Measurements from ENCODE around the gene CGGBP1.

CGGBP1 gene

DNA sequence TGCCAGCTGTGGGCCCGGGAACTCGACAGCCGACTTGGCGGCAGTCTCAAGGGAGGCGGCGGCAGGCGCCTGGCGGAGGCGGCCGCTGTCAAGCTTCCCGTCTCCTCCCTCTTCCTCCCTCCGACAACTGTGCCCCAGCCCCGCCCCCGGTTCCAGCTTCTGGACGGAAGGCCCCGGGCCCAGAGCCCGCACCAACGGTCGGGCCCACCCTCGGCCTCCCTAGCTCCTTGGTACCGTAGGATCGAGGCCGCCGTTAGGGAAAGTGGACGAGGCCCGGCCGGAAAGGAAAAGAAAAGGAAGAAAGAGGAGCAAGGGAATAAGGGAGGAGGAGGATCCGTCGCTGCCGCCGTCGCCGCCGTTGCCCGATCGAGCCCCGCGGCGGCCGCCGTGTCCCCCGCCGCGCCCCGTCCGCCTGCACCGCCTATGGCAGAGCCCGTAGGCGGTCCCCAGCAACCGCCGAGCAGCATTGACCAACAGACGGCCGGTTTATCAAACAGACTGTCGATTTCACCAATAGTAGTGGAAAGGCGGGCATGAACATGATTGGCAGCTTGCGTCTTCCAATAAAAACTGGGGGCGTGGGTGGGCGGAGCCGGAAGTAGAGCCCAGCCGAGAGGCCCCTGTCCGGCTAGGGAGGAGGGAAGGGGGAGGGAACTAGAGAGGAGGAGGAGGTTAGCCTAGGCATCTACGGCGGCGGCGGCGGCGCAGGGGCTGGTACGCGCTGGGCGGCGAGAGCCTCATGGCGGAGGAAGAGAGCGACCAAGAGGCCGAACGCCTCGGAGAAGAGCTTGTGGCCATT lies at the start of gene CGGBP1, which contains the start of gene ZNF654:
CGGBP1 (minus strand) TSS at position 425 of the 799 bp plus-strand sequence. CDS start 3,029 bp downstream, outside the sequence.
ZNF654 (plus strand) TSS at position 675 of the 799 bp plus-strand sequence; CDS start at position 740, 65 bp downstream.
- no peaks in the 10 kb centered on the region for H3K27me3 ChIP-seq (ENCODE audit: control insufficient read depth, insufficient read depth, low read length)
- peak within 1 kb of the TSS; percentile 86 for H2AFZ ChIP-seq

DNA sequence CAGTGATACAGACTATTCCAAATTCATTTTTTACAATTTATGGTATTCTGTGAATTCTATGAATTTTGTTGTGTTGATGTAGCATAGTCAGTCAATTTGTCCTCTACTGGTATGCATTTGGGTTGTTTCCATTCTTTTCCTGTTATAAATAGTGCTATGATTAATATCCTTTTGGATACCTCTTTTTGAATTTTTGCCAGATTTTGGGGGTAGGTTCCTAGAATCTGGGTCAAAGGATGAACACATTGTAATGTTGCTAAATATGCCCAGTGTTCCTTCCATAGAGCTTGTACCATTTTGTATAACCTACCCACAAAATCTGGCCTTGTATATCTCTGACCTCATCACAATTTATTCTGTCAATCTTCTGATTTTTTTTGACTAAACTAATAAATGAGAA lies 46.5 kb upstream of the CGGBP1 start:
- no peaks in the 10 kb centered on the region for H3K36me3 ChIP-seq (ENCODE audit: control insufficient read depth, insufficient read depth, low read length)
- H2AFZ ChIP-seq = no peak overlapping the region
- H3K9ac ChIP-seq = no peak overlapping the region
- no peak for TF ChIP-seq CTCF (IDR thresholded peaks at IDR 0.05)
- no peak overlapping the region for H3K4me2 ChIP-seq (ENCODE audit: low read length)
- no peaks in the 10 kb centered on the region for H3K4me1 ChIP-seq
- no peak overlapping the region for H3K27ac ChIP-seq
- no peaks in the 10 kb centered on the region for H3K79me2 ChIP-seq
- H3K27me3 ChIP-seq (ENCODE audit: control insufficient read depth, insufficient read depth, low read length) = no peaks in the 10 kb centered on the region
- no peak overlapping the region for H3K4me3 ChIP-seq (ENCODE audit: low read depth, low read length)
- no peaks in the 10 kb centered on the region for H3K9me3 ChIP-seq (ENCODE audit: control insufficient read depth, low read length)

More for the DNA sequence above, at the start of gene CGGBP1, which contains the start of gene ZNF654:
- H3K9ac ChIP-seq = peak within 1 kb of the TSS; percentile 92
- no peak for TF ChIP-seq CTCF (IDR thresholded peaks at IDR 0.05)
- peak within 1 kb of the TSS; percentile 95 for H3K4me2 ChIP-seq (ENCODE audit: low read length)
- H3K4me3 ChIP-seq (ENCODE audit: low read depth, low read length) = peak within 1 kb of the TSS; percentile 97
- H3K36me3 ChIP-seq (ENCODE audit: control insufficient read depth, insufficient read depth, low read length) = no peaks in the 10 kb centered on the region
- H3K27ac ChIP-seq = peak within 1 kb of the TSS; percentile 94
- peaks cover 4% of the 10 kb centered on the region for H3K4me1 ChIP-seq
- H3K9me3 ChIP-seq (ENCODE audit: control insufficient read depth, low read length) = no peaks in the 10 kb centered on the region
- peaks cover 21% of the 10 kb centered on the region for H3K79me2 ChIP-seq

- Histone ChIP-seq H3K79me2 (no peaks in the 10 kb centered on the region), H3K9ac (no peak overlapping the region), H3K4me3 (ENCODE audit: low read depth, low read length) (no peak overlapping the region), H3K4me2 (ENCODE audit: low read length) (no peak overlapping the region), H3K27ac (no peak overlapping the region), H3K4me1 (no peaks in the 10 kb centered on the region), H3K9me3 (ENCODE audit: control insufficient read depth, low read length) (no peaks in the 10 kb centered on the region), H2AFZ (no peak overlapping the region), H3K27me3 (ENCODE audit: control insufficient read depth, insufficient read depth, low read length) (no peaks in the 10 kb centered on the region), H3K36me3 (ENCODE audit: control insufficient read depth, insufficient read depth, low read length) (no peaks in the 10 kb centered on the region)
- TF ChIP-seq CTCF (IDR thresholded peaks at IDR 0.05) = no peak
Measured at GRCh38 chr3:88101142-88101541, 42.3 kb upstream of the CGGBP1 start.

GRCh38 chr3:88093266-88093665 lies 34.5 kb upstream of the CGGBP1 start:
- Histone ChIP-seq H3K9me3 (ENCODE audit: control insufficient read depth, low read length) (no peaks in the 10 kb centered on the region), H2AFZ (no peak overlapping the region), H3K27ac (no peak overlapping the region), H3K4me3 (ENCODE audit: low read depth, low read length) (no peak overlapping the region), H3K9ac (no peak overlapping the region), H3K4me2 (ENCODE audit: low read length) (no peak overlapping the region), H3K27me3 (ENCODE audit: control insufficient read depth, insufficient read depth, low read length) (no peaks in the 10 kb centered on the region), H3K36me3 (ENCODE audit: control insufficient read depth, insufficient read depth, low read length) (no peaks in the 10 kb centered on the region), H3K4me1 (no peaks in the 10 kb centered on the region), H3K79me2 (no peaks in the 10 kb centered on the region)
- TF ChIP-seq CTCF (IDR thresholded peaks at IDR 0.05) = no peak

Measured in parathyroid adenoma (tissue), 2 donors.